ENCODE data around the gene BAG5. TPM values are rescaled to one million over a fixed set of nuclear protein-coding genes. Genes with fewer than 3 reads are reported as not detected.

Gene BAG5
- total RNA-seq, 1 donor from 2014 or later = 39.9 TPM

DNA sequence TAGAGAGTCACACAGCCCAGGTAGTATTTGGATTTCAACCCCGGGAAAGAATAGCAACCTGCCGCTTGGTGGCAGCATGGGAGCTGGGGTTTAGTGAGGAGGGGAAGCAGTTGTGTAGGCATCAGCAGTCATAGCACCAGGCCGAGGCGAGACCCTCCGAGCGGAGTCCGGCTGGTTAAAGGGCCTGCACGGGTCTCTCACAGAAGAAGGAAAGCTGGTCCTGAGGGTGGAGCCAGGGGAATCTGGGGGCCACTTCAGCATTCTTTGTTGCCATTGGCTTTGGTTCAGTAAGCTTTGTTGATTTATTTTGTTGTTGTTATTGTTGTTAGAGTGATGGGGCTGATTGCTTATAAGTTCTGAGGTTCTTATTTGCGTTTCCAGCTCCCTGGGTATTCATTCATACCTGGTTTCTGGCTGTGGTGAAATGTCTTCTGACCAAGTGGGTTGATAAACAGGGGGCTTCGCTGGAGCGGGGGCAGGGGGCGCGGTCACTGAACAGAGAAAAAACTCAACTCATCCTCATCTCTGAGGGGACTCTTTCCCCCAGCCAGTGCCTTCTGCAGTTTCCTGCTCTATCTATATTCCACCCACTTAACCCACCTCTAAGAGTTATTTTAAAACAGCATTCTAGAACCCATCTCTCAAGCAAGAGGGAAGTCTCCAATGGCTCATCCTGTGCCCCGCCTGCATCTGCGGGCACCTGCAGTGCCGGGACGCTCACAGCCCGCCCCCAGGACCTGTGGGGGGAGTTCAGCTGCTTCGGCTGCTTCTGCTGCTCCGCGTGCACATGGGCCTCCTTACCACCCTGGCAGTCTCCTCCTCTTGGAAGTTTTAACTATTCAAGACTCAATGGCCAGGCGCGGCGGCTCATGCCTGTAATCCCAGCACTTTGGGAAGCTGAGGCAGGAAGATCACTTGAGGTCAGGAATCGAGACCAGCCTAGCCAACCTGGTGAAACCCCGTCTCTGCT lies 51.4 kb downstream of the BAG5 start:
- no peak for DNase-seq (ENCODE audit: low spot score)
- peaks cover 6% of the 10 kb centered on the region for H3K4me1 Mint-ChIP-seq (ENCODE audit: unreplicated experiment)
- H3K27me3 Mint-ChIP-seq (ENCODE audit: unreplicated experiment) = peaks cover 3% of the 10 kb centered on the region
- peaks cover 23% of the 10 kb centered on the region for H3K36me3 Mint-ChIP-seq (ENCODE audit: low read depth, unreplicated experiment)
- H3K9me3 Mint-ChIP-seq (ENCODE audit: unreplicated experiment) = no peaks in the 10 kb centered on the region
- H3K27ac Mint-ChIP-seq (ENCODE audit: unreplicated experiment) = no peak overlapping the region
- peak overlapping the region; percentile 31 for H3K4me3 Mint-ChIP-seq (ENCODE audit: unreplicated experiment)
- TF ChIP-seq, protein P1, sequence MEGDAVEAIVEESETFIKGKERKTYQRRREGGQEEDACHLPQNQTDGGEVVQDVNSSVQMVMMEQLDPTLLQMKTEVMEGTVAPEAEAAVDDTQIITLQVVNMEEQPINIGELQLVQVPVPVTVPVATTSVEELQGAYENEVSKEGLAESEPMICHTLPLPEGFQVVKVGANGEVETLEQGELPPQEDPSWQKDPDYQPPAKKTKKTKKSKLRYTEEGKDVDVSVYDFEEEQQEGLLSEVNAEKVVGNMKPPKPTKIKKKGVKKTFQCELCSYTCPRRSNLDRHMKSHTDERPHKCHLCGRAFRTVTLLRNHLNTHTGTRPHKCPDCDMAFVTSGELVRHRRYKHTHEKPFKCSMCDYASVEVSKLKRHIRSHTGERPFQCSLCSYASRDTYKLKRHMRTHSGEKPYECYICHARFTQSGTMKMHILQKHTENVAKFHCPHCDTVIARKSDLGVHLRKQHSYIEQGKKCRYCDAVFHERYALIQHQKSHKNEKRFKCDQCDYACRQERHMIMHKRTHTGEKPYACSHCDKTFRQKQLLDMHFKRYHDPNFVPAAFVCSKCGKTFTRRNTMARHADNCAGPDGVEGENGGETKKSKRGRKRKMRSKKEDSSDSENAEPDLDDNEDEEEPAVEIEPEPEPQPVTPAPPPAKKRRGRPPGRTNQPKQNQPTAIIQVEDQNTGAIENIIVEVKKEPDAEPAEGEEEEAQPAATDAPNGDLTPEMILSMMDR (IDR thresholded peaks at IDR 0.05; ENCODE audit: unreplicated experiment) = no peak

DNA sequence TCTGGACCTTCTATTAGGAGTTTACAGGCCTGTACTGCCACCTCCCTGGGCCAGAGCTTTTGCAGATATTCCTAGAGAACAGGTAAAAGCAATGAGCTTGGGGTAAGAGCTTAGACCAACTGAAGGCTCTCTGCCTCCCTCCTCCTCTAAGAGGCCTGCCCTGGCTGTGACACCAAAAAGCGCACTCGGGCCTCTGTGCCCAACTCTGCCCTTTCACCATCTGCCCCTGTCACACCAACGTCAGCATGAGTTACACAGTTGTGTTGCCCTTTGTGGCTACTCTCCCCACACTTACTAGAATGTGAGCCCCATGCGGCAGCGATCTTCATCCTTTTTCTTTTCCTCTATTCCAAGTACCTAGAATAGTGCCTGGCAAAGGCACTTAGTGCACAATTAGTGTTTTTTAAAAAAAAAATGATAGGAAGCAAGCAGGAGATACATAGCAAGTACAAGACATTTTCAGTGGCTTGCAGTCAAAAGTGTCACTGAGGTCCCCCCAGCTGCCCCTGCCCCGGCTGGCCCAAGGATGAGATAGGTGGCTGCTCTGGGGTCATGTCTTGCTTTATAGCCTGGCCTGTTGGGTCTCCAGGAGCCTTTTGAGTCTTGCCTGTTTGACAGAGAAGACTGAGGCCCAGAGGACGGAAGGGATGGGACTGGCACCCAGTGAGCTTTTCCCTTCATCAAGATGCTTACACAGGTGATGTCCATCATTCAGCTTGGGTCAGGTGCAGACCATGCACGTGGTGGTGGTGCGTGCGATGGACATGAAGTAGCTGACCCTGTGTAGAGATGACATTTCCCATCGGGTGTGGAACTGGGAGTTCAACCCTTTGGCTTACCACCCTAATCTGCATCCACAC lies 52.4 kb downstream of the BAG5 start:
- Mint-ChIP-seq H3K27me3 (ENCODE audit: unreplicated experiment) (peaks cover 3% of the 10 kb centered on the region), H3K9me3 (ENCODE audit: unreplicated experiment) (no peaks in the 10 kb centered on the region), H3K4me3 (ENCODE audit: unreplicated experiment) (no peak overlapping the region), H3K36me3 (ENCODE audit: low read depth, unreplicated experiment) (peaks cover 29% of the 10 kb centered on the region), H3K27ac (ENCODE audit: unreplicated experiment) (no peak overlapping the region), H3K4me1 (ENCODE audit: unreplicated experiment) (peaks cover 8% of the 10 kb centered on the region)
- no peak for DNase-seq (ENCODE audit: low spot score)
- TF ChIP-seq, protein P1 (IDR thresholded peaks at IDR 0.05; ENCODE audit: unreplicated experiment) = no peak

DNA sequence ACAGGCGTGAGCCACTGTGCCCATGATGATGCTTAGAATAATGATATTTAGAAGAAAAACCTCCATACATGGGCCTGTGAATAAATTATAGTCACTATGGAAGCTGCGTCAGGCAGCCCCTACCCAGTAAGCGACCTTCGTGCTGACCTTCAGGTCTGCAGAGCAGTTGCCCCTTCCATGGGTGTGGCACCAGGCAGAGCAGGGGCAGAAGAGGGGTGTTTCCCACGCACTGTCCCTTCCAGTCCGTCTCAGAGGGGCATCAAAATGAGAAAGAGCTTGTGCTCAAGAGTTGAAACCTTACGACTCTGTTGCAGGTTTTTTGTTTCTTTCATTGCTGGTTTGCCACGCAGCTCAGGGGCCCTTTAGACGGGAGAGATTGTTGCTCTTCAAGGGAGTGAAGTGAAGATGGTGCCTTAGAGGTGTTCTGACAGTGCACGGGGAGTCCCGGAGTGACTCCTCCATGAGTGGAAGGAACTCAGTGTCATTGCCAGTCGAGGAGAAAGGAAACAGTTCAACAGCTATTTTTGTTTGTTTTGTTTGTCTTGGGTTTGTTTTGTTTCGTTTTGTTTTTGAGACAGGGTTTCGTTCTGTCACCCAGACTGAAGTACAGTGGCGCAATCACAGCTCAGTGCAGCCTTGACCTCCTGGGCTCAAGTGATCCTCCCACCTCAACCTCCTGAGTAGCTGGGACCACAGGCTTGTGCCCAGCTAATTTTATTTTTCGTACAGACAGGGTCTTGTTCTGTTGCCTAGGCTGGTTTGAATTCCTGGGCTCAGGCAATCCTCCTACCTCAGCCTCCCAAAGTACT lies 53.7 kb downstream of the BAG5 start:
- TF ChIP-seq, protein P1 (IDR thresholded peaks at IDR 0.05; ENCODE audit: unreplicated experiment) = no peak
- H3K27me3 Mint-ChIP-seq (ENCODE audit: unreplicated experiment) = peaks cover 3% of the 10 kb centered on the region
- peak overlapping the region; percentile 22 for H3K27ac Mint-ChIP-seq (ENCODE audit: unreplicated experiment)
- peaks cover 8% of the 10 kb centered on the region for H3K4me1 Mint-ChIP-seq (ENCODE audit: unreplicated experiment)
- peaks cover 39% of the 10 kb centered on the region for H3K36me3 Mint-ChIP-seq (ENCODE audit: low read depth, unreplicated experiment)
- no peak for DNase-seq (ENCODE audit: low spot score)
- no peak overlapping the region for H3K4me3 Mint-ChIP-seq (ENCODE audit: unreplicated experiment)
- H3K9me3 Mint-ChIP-seq (ENCODE audit: unreplicated experiment) = no peaks in the 10 kb centered on the region

DNA sequence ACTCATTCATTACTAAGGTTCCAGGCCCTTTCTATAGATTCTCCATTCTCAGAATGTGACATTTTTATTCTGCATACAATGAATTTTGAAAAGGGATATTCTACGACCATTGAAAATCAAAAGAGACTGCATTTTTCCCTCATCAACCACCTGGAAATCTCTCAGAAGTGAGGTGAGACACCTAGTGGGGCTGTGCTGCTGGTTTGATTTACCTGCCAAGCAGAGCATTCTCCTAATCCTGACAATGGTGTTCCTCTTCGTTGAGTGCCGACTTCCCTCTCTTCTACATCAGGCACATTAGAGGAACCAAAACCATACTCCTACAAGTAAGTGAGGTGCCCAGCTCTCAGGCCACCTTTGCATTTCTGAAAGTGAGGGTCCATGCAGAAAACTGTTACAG lies 54.7 kb downstream of the BAG5 start:
- Mint-ChIP-seq H3K9me3 (ENCODE audit: unreplicated experiment) (no peaks in the 10 kb centered on the region), H3K4me3 (ENCODE audit: unreplicated experiment) (no peak overlapping the region), H3K36me3 (ENCODE audit: low read depth, unreplicated experiment) (peaks cover 46% of the 10 kb centered on the region), H3K27ac (ENCODE audit: unreplicated experiment) (no peak overlapping the region), H3K27me3 (ENCODE audit: unreplicated experiment) (peaks cover 3% of the 10 kb centered on the region), H3K4me1 (ENCODE audit: unreplicated experiment) (peaks cover 8% of the 10 kb centered on the region)
- no peak for DNase-seq (ENCODE audit: low spot score)
- TF ChIP-seq, protein P1 (IDR thresholded peaks at IDR 0.05; ENCODE audit: unreplicated experiment) = no peak

Other genes with a start within 250 kb of the BAG5 start
- 228 TPM for gene EIF5, start 228.4 kb downstream of the BAG5 start, total RNA-seq (ENCODE audit: unreplicated experiment)
- 70.8 TPM for gene MARK3, start 177.2 kb downstream of the BAG5 start, total RNA-seq (ENCODE audit: unreplicated experiment)
- gene CKB, start 39.8 kb downstream of the BAG5 start, total RNA-seq (ENCODE audit: unreplicated experiment) = 23.1 TPM
- 6.1 TPM for gene TRMT61A, start 33.5 kb downstream of the BAG5 start, total RNA-seq (ENCODE audit: unreplicated experiment)
- gene COA8, start 303 bp upstream of the BAG5 start, total RNA-seq (ENCODE audit: unreplicated experiment) = 45.2 TPM
- 220 TPM for gene KLC1, start 66.6 kb upstream of the BAG5 start, total RNA-seq (ENCODE audit: unreplicated experiment)
- 10.2 TPM for gene XRCC3, start 152.8 kb upstream of the BAG5 start, total RNA-seq (ENCODE audit: unreplicated experiment)
- gene ZFYVE21, start 153.2 kb upstream of the BAG5 start, total RNA-seq (ENCODE audit: unreplicated experiment) = 48.1 TPM